GM18861 (cell line): Measurements from ENCODE around the gene ZNF302.
"Not testable (repeated sequence)": the region's sequence is repeated elsewhere in the genome, so short reads cannot be mapped to it uniquely, and the experiment has no call there.

Source experiments
- ATAC-seq: cut with Tn5 transposase; IDR thresholded peaks from one replicate; pipeline ENCODE4 v1.9.1; 2021; ENCODE audit not compliant: unreplicated experiment

Gene ZNF302

DNA sequence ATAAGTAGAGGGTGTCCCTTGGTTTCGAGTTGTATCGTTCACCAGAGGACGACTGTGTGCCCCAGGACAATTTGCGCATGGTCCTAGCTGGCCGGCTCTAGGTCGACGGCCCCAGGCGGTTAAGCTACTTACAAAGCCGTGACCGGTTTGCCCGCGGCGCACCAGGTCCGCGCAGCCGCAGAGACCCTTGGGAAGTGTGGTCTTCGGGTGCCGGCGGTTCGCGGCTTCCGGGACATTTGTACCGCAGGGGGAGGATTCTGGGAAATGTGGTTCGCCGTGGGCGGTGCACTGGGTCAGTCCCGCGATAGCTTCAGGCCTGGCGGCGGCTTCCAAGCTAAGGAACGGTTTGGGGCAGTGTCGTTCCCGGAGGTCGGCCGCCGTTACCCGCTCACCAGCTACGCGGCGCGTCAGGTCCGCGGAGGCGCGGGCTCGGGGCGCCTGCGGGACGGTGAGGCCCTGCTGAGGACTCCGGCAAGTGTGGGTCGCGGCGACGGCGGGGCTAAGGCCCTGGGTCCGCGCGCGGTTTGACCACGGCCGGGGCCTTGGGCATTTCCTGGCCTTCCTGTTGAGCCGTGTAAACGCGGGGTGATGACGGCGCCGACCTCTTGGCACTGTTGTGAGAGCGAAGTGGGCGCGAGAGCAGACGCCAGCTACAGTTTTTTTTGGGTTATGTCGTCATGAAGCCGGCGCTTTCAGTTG is at the start of gene ZNF302:
ZNF302 (plus strand) TSS at position 293 of the 699 bp plus-strand sequence. CDS start 1,127 bp downstream, outside the sequence.
- ATAC-seq = peak; percentile 83

DNA sequence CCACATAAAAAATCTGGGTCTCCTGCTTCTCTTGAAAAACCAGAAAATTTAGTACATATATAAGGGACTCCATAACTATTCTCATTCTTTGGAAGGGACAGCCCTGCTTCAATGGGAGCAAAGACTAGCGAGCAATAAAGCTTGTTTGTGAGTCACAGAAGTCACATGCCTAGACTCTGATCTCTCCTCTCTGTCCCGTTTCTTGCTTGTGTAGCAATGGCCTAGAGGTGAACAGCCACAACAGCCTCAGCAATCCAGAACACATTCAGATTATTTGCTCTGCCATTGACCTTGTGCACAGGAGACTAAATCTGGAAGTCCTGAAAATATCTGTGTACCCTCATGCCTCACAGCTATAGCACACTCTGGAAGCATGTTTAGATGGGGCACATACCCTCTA is 43.7 kb upstream of the ZNF302 start:
- no peak for ATAC-seq

GRCh38 chr19:34639491-34640085 is 37.9 kb upstream of the ZNF302 start:
- no peak for ATAC-seq

- ATAC-seq = no peak
Measured at GRCh38 chr19:34642241-34642640, 35.2 kb upstream of the ZNF302 start.

DNA sequence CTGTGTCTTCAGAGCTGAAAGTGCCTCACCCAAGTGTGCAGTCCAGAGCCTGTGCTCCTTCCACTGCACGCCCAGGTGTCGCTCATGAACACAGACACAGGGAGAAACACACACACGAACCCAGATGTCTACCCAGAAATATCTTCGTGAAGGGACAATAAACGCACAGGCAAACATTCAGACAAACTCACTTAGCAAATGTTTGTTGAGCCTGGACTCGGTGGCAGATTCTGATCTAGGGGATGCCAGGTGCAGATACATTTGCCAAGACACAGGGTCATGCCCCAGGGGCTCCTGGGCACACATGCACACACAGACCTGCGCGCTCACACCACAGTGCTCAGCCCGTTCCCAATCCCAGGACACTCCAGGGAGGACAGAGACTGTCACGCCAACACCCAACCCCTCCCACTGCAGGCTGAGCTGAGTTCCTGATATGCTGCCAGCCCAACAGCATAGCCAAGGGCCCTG is 32.5 kb upstream of the ZNF302 start:
- ATAC-seq = no peak

DNA sequence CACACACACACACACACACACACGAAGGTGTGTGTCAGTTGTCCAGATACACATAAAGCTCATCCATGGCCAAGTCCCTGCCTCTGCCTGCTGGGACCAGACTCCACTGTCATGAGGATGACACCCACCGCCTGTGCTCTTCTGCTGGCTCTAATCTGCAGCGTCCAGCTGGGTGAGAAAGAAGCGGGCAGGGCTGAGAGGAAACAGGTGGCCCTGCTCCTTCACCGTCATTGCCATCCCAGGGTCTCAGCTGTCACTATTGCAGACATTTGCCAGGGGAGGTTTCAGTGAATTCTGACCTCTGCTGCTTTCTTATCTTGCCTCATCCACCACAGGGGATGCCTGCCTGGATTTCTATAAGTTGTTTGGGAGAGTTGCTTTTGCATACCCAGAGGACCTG is 31.9 kb upstream of the ZNF302 start:
- ATAC-seq = no peak

GRCh38 chr19:34649886-34650543 is 27.5 kb upstream of the ZNF302 start:
- no peak for ATAC-seq

DNA sequence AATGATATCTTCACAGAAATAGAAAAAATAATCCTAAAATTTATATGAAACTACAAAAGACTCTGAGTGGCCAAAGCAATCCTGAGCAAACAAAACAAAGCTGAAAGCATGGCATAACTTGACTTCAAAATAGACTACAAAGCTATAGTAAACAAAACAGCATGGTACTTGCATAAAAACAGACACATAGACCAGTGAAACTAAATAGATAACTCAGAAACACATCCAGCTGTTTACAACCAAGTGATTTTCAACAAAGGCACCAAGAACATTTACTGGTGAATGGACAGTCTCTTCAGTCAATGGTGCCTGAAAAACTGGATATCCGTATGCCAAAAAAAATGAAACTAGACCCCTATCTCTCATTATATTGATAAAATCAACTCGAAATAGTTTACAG is 25.7 kb upstream of the ZNF302 start:
- no peak for ATAC-seq

DNA sequence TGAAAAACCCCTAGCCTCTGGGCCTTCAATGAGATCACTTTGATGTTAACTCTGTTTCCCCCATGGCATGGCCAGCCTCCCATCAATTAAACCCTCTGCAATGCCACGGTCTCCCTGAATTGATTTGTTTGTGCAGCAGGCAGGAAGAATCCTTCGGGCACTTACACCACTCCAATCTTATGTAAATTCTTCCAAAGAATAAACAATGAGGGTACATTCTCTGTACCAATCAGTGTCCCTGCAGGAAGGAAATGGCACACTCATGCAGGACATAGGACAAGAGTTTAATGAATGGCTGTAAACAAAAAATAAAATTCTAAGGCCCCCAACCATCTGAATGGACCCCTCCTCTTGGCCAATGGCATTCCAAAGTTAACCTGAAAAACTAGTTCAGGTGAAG is 22.7 kb upstream of the ZNF302 start:
- ATAC-seq = no peak

GRCh38 chr19:34655651-34656050 is 21.8 kb upstream of the ZNF302 start:
- ATAC-seq = no peak

DNA sequence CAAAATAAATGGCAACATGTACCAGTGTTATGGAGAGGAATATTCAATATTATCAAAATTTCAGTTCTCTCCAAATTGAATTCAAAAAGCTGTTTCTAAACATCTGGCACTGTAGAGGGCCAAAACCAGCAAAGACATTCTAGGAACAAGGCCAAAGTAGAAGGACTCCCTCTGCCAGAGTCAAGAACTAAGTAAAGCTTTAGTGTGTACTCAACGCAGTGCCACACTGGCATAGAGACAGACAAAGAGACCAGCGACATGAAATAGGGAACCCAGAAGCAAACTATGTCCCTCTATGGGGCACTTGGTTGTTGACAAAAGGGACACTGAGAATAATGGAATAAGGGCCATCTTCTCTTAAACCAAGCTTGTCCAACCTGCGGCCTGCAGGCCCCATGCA is 16.1 kb upstream of the ZNF302 start:
- no peak for ATAC-seq

DNA sequence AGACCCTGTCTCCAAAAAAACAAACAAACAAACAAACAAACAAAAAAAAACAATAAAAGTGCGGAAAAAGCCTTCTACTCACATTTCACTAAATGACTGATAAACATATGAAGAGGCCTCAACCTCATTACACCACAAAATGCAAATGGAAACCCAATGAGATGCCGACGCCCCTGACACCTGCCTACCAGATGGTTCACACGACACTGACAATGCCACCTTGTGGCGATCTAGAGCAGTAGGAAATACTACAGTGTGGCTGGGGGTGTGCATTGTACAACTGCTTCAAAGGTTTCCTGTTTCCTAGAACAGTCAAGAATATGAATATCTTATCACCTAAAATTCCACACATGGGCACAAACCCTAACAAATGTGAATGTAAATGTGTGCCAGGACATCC is 14.6 kb upstream of the ZNF302 start:
- no peak for ATAC-seq

GRCh38 chr19:34664168-34664567 is 13.3 kb upstream of the ZNF302 start:
- ATAC-seq = no peak

- no peak for ATAC-seq
Measured at GRCh38 chr19:34664870-34665269, 12.6 kb upstream of the ZNF302 start.

DNA sequence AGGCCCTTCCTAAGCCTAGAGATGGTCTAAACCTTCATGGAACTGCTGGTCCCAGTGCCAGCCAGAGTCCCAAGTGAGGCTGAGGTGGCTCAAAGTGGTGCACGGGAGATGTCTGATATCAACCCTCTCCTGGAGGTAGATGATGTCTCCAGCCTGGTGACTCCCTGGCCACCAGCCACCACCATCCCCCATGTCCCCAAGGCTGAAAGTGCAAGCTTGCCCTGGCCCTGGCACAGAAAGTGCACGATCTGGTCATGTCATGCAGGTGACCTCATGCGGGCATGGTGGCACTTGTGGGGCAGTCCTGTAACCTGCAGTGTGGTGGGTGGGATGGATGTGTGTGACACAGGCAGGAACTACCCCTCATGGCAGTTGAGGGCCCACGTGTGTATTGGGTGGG is 12.2 kb upstream of the ZNF302 start:
- ATAC-seq = not testable (repeated sequence)

- ATAC-seq = no peak
Measured at GRCh38 chr19:34666200-34666957, 11.1 kb upstream of the ZNF302 start.

GRCh38 chr19:34666958-34667265 is 10.6 kb upstream of the ZNF302 start:
- no peak for ATAC-seq

- ATAC-seq = no peak
Measured at GRCh38 chr19:34667349-34668076, 10.0 kb upstream of the ZNF302 start.

DNA sequence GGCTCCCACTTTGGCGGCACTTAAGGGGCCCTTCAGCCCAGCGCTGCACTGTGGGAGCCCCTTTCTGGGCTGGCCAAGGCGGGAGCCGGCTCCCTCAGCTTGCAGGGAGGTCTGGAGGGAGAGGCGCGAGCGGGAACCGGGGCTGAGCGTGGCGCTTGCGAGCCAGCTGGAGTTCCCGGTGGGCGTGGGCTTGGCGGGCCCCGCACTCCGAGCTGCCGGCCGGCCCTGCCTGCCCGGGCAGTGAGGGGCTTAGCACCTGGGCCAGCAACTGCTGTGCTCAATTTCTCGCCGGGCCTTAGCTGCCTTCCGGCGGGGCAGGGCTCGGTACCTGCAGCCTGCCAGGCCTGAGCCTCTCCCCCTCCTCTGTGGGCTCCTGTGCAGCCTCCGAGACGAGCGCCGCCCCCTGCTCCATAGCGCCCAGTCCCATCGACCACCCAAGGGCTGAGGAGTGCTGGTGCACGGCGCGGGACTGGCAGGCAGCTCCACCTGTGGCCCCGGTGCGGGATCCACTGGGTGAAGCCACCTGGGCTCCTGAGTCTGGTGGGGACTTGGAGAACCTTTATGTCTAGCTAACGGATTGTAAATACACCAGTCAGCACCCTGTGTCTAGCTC is 9.3 kb upstream of the ZNF302 start:
- not testable (repeated sequence) for ATAC-seq

- ATAC-seq = not testable (repeated sequence)
Measured at GRCh38 chr19:34668690-34669089, 8.8 kb upstream of the ZNF302 start.

GRCh38 chr19:34669305-34669704 is 8.2 kb upstream of the ZNF302 start:
- ATAC-seq = no peak
